Stimulated activated CD8-positive, alpha-beta memory T cell treated with anti-CD3 and anti-CD28 coated beads, Interleukin-12 subunit alpha, Interleukin-12 subunit beta, amount 100 ng/mL, for 24 hours (primary cell): Measurements from ENCODE around the gene TMTC1.
A peak's percentile ranks its signal among the peaks of the same experiment; 100 is the strongest.
"Not testable (repeated sequence)": the region's sequence is repeated elsewhere in the genome, so short reads cannot be mapped to it uniquely, and the experiment has no call there.

Source experiments
- DNase-seq: peaks from one replicate; pipeline ENCODE4 v3.0.0-alpha.2; 2020; ENCODE audit errors: extremely low read depth

The TMTC1 gene

GRCh38 chr12:29569132-29569757 is 214.5 kb downstream of the TMTC1 start:
- DNase-seq = no peak

- DNase-seq = no peak
These were observed 217.3 kb downstream of the TMTC1 start for GRCh38 chr12:29566441-29566840.

DNA sequence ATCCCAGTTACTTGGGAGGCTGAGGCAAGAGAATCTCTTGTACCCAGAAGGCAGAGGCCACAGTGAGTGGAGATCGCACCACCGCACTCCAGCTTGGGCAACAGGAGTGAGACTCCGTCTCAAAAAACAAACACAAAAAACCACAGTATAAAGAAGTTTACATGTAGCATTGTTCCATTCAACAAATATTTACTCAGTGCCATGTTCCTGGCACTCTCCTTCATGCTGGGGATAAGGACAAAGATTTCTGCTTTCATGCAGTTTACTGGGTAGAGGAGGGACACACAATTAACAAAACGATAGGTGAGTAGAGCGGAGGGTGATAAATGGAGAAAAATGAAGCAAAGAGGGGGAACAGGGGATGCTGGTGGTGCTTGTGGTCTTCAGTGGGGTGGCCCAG is 218.0 kb downstream of the TMTC1 start:
- DNase-seq = no peak

GRCh38 chr12:29564925-29565324 is 218.8 kb downstream of the TMTC1 start:
- no peak for DNase-seq

DNA sequence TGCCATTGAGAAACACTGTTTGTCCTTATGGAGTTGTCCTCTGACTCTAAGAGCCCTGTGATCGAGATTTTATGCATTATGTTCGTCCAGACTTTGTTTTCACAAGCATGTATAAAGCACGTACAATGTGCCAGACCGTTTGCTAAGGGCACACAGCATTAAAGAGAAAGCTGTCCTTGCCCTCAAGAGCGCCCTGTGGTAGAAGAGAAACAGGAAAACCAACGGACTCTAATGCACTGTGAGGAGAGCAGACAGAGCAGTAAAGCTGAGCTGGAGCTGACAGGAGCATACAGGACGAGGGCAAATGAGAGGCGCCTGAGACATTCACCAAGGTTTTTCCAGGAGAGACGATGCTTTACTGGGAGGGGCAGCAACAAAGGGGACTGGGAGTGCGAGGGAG is 220.1 kb downstream of the TMTC1 start:
- no peak for DNase-seq

DNA sequence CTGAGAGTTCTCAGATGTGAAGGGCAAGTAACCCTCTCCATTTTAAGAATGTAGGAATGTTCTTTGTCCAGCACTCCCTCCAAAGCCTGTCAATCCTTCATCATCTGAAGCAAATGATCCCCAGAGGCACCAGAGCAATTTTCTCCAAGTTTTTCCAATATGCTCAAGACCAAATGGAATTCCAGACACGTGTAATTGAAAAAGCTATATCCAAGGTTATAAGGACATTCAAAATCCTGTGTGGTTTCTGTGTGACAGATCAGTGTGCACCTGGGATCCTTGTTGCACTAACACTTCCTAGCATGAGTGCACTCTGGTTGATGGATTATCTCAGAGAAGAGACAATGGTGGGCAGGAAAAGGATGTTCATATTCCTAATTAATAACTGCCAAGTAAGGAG is 220.7 kb downstream of the TMTC1 start:
- DNase-seq = no peak

DNA sequence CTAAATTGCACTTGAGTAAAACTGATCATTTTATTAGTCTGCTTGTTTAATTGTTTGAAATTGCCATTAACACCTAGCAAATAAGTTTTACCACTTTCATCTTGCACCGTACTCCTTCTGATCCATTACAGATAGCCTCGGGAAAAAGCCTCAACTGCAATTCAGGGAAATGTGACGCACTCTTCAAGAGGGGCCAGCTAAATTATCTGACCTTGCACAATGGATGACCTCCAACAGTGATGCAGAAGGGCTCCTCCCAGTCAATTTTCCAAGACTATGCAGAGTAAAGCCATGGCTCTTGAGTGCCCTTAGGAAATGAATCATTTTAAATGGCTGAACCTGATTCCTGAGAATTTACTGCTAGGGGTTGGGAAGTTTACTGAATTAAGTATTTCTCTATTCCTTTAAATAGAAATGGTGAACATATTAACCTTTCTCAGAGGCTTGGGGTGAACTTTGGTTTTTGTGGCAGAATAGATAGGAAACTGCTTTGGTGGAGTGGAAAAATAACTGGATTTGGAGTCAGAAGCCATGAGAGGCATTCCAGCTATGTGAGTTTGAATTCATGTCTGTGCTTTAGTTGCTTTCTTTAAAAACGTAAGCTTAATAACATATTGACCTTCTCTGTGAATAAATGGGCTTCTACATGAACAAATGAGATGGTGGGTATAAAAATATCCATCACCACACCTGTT is 221.5 kb downstream of the TMTC1 start:
- no peak for DNase-seq

GRCh38 chr12:29561664-29562071 is 222.1 kb downstream of the TMTC1 start:
- DNase-seq = no peak

DNA sequence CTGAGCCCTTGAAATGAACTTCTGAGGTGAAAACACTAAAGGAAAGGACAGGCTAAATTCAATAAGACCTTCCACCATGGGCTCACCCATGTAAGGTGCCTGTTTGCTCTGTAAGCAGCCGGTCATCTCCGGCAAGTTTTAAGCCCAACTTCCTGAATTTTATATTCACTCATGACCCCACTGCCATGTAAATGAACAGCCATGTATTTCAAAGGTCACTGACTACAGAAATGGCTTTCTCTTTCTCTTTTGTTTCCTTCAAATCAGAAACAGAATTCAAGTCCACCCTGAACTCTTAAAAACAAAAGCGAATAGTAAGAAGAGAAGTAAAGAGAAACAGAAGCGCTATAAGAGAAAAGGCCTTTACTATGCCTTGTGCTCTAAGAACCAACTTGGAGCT is 224.5 kb downstream of the TMTC1 start:
- DNase-seq = no peak

DNA sequence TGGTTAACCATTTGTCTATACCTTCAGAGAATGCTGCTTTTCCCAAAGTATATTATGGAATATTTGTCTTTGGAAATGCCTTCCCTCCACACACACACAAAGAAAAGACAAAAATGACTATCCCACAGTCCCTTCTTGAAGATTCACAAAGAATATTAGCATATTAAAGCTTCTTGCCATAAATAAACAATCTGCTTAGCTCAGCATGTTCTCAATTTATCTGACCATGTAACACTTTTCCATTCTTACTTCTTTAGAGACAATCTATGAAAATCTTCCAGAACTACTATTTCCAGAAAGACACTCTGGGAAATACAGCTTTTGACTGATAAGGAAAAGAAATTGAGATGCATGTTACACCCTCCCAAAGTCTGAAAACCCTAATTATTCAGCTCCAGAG is 227.4 kb downstream of the TMTC1 start:
- no peak for DNase-seq

- not testable (repeated sequence) for DNase-seq
These were observed 228.3 kb downstream of the TMTC1 start for GRCh38 chr12:29555451-29555850.

DNA sequence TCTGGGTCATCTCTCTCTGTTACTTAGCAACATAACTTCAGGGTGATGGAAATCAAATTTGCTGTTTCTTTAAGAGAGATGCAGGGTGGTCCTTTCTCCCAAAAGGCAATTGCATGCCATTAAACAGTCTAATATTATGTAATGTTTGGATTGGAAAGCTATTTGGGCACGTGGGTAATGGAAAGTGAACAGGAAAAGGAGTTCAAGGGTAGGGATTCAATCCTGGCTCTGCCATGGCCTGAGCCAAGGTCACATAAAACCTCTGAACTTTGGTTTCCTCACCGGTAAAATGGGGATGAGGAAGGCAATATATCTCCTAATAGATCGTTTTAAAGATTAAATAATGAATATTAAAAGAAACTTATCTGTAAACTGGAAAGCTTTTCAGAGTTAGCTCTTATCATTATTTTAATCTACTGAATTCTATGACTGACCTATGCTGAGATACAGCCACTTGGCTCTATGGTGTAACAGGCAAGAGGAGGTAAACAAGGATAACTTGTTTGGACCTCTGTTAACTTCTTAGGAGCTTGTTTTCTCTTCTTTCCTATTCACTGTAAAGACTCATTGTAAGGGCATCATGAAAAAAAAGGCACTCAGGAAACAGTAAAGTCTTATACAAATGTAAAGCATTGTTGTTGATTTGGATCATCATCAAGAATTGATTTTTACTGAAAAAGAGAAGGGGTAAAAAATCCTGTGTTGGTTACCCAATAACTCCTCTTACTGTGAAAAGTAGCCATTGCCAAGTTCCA is 230.6 kb downstream of the TMTC1 start:
- DNase-seq = no peak

- peak; percentile 5 for DNase-seq
These were observed 231.3 kb downstream of the TMTC1 start for GRCh38 chr12:29552324-29552927.

GRCh38 chr12:29551812-29552211 is 231.9 kb downstream of the TMTC1 start:
- DNase-seq = no peak

GRCh38 chr12:29547864-29548263 is 235.9 kb downstream of the TMTC1 start:
- no peak for DNase-seq

DNA sequence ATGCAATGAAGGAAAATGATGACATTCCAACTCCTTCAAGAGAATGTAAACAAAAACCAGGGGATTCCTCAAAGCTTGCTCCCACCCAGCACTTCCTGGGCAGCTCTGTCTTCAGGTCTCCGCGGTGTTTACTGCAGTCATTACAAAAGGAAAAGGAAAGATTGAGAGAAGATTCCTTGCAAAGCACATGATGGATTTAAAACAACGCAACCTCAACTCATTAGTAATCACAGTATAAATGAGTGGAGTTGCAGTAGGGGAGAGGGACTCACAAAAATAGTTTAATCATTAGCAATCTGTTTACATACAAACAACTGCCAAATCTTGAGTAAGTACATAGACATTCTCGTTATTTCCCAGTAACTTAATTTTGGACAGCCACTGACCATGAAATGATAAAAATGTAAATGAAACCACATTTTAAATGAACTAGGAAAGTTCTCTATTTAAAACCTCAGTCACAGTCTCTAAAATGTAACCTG is 236.6 kb downstream of the TMTC1 start:
- no peak for DNase-seq

DNA sequence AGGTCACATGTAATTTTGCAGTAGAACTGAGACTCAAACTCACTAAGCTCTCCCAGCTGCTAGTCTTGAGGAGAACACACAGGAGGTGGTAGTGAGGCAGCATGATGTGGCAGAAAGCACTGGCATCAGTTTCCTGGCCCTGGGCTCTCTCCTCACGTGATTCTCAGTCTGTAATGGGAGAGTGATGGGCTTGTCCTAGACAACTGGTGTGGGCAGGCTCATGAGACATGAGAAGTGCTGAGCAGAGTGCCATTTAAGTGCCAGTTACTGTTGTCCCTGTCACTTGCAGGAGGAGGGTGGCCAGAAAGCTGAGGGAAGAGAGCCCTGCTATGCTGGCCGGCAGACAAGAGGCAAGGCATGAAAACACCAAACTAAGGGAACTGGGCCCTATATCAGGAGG is 237.7 kb downstream of the TMTC1 start:
- no peak for DNase-seq

GRCh38 chr12:29545102-29545467 is 238.7 kb downstream of the TMTC1 start:
- DNase-seq = no peak

- no peak for DNase-seq
These were observed 239.2 kb downstream of the TMTC1 start for GRCh38 chr12:29544428-29545101.

DNA sequence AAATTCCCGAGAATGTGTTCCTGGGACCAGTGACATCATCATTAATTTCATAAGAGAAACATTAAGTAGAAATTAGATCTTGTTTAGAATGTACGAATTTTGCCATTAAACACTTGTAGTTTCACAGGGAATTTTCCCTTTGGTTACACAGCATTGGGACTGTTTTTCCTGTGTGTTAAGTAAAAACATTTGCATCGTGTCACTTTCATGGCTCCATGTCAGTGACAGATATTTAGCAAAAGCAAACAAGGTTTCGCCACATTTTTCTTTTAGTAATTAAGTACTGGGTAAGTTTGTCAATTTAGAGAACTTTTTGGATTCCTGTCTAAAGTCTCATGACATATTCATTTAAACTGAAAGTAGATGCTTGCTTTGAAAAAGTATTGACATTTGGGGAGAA is 240.7 kb downstream of the TMTC1 start:
- DNase-seq = no peak

GRCh38 chr12:29537298-29537697 is 246.4 kb downstream of the TMTC1 start:
- no peak for DNase-seq

DNA sequence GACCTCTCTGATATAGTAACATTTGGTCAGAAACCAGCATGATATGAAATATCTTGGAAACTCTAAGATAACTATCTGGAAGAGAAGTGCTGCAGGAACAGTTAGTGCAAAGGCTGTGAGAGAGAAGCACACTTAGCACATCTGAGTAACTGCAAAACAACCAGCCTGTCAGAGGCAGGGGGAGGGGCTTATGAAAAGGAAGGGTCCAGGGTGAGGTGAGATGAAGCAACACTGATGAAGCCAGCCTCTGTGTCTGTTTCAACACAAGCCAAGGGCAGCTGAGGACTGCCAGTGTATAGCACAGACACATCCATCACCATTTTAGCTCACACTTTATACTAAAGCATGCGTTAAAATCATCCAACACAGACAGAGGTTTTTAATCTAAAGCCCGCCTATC is 248.8 kb downstream of the TMTC1 start:
- DNase-seq = no peak
